Stimulated activated naive CD8-positive, alpha-beta T cell treated with anti-CD3 and anti-CD28 coated beads, Interleukin-15, Interleukin-2, amounts not matched to agents 100 U/mL and 50 U/mL, for 24 hours (primary cell): Measurements from ENCODE around the gene SPRR2E.
"Not testable (repeated sequence)": the region's sequence is repeated elsewhere in the genome, so short reads cannot be mapped to it uniquely, and the experiment has no call there.

ENCODE experiments used
- ATAC-seq: fragments of 150-1000 bp; cut with Tn5 transposase; one replicate; pipeline ENCODE4 v1.10.0; 2021
- DNase-seq: peaks from one replicate; pipeline ENCODE4 v3.0.0; 2021

SPRR2E gene

GRCh38 chr1:153058826-153059784 is 35.2 kb downstream of the SPRR2E start:
- ATAC-seq: no peak
- DNase-seq: no peak

- no peak for DNase-seq
- ATAC-seq: no peak
Measured at GRCh38 chr1:153058154-153058553, 36.2 kb downstream of the SPRR2E start.

- DNase-seq (no peak), ATAC-seq (no peak)
Measured at GRCh38 chr1:153057375-153057774, 37.0 kb downstream of the SPRR2E start, which contains the start of gene SPRR2A. Gene SPRR2A (minus strand): TSS chr1:153057512. CDS start chr1:153056735, 777 bp downstream.

GRCh38 chr1:153056111-153056510 is 38.2 kb downstream of the SPRR2E start:
- not testable (repeated sequence) for ATAC-seq, DNase-seq

DNA sequence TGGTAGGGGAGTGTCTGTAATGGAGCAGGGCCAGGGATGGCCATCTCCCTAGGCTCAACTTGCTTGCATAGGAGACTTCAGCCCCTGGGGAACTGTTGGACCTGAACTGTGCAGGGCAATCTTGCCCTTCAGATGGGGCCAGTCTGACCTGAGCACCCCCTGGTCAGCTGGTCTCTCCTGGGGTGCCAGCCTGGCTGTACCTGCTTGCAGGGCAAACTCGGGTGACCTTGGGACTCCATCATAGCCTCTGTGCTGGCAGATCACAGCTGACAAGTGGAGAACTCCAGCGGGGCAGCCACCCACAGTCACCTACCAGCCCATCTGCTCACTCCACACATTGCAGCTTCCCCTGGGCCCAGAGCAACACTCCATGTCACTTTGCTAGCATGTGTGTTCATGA is 45.1 kb downstream of the SPRR2E start:
- DNase-seq (no peak), ATAC-seq (no peak)
